HFFc6 (cell line): ENCODE measurements around the gene UBE2L3. TPM values are rescaled to one million over a fixed set of nuclear protein-coding genes. Genes with fewer than 3 reads are reported as not detected.
"Not testable (repeated sequence)": the region's sequence is repeated elsewhere in the genome, so short reads cannot be mapped to it uniquely, and the experiment has no call there.

Experiments
- DNase-seq: peaks from one replicate; pipeline ENCODE4 v3.0.0-alpha.2; 2018
- H3K27ac Mint-ChIP-seq: 2 replicates; pipeline ENCODE4 v1.8.0; 2020; ENCODE audit warnings: mild to moderate bottlenecking, mixed read lengths
- H3K27me3 Mint-ChIP-seq: 2 replicates; pipeline ENCODE4 v1.8.0; 2021; ENCODE audit warnings: mild to moderate bottlenecking, moderate library complexity, mixed read lengths; ENCODE audit not compliant: insufficient read depth
- H3K36me3 Mint-ChIP-seq: 2 replicates; pipeline ENCODE4 v1.8.0; 2021; ENCODE audit warnings: low read depth, mixed read lengths
- H3K4me1 Mint-ChIP-seq: 2 replicates; pipeline ENCODE4 v1.8.0; 2020; ENCODE audit warnings: low read depth, mixed read lengths
- H3K4me3 Mint-ChIP-seq: 2 replicates; pipeline ENCODE4 v1.8.0; 2020; ENCODE audit warnings: mild to moderate bottlenecking, moderate library complexity, mixed read lengths
- H3K9me3 Mint-ChIP-seq: 2 replicates; pipeline ENCODE4 v1.8.0; 2020; ENCODE audit warnings: mild to moderate bottlenecking, mixed read lengths
- CTCF ChIP-seq: fragments of 200-600 bp; sonication (generic); IDR thresholded peaks from 2 replicates; pipeline ENCODE4 v1.5.0; 2021; ENCODE audit warnings: antibody characterized with exemption, mild to moderate bottlenecking
- total RNA-seq, 6 experiments: library from RNA; stranded (reverse); fragmentation: NEBNext Ultra II Directional; extraction: Animal tissue kit (Norgen Biotek cat#: 25700); gene quantifications; 2 replicates in 1 of 6; 3 replicates in 5 of 6; pipeline ENCODE4 v1.2.3, GENCODE V29; 2021

The UBE2L3 gene
- total RNA-seq, 6 experiments from 2014 or later = 82.7 to 93.3 (median 88.7) TPM

GRCh38 chr22:21635771-21636510, 68.4 kb downstream of the UBE2L3 start:
- no peaks in the 10 kb centered on the region for H3K36me3 Mint-ChIP-seq
- no peak overlapping the region for H3K4me3 Mint-ChIP-seq
- peaks cover 4% of the 10 kb centered on the region for H3K4me1 Mint-ChIP-seq
- no peak for DNase-seq
- TF ChIP-seq CTCF = no peak
- H3K27ac Mint-ChIP-seq = no peak overlapping the region
- H3K9me3 Mint-ChIP-seq = no peaks in the 10 kb centered on the region
- H3K27me3 Mint-ChIP-seq = peaks cover 1% of the 10 kb centered on the region; the same call in 1 of the 2 replicates

- no peak for DNase-seq
- H3K4me3 Mint-ChIP-seq = no peak overlapping the region
- H3K27ac Mint-ChIP-seq = no peak overlapping the region
- H3K27me3 Mint-ChIP-seq = peaks cover 1% of the 10 kb centered on the region; the same call in 1 of the 2 replicates
- H3K36me3 Mint-ChIP-seq = no peaks in the 10 kb centered on the region
- TF ChIP-seq CTCF = no peak
- peaks cover 10% of the 10 kb centered on the region for H3K4me1 Mint-ChIP-seq
- H3K9me3 Mint-ChIP-seq = no peaks in the 10 kb centered on the region
Measured at GRCh38 chr22:21636629-21637218, 69.2 kb downstream of the UBE2L3 start.

- not testable (repeated sequence) for H3K4me1 Mint-ChIP-seq, H3K27me3 Mint-ChIP-seq, DNase-seq, H3K36me3 Mint-ChIP-seq, H3K27ac Mint-ChIP-seq, H3K4me3 Mint-ChIP-seq, H3K9me3 Mint-ChIP-seq
Measured at GRCh38 chr22:21637450-21637849, 69.9 kb downstream of the UBE2L3 start.

GRCh38 chr22:21639359-21639758, 71.8 kb downstream of the UBE2L3 start:
- Mint-ChIP-seq H3K9me3 (no peaks in the 10 kb centered on the region), H3K4me3 (no peak overlapping the region), H3K27ac (no peak overlapping the region), H3K36me3 (no peaks in the 10 kb centered on the region), H3K27me3 (no peaks in the 10 kb centered on the region), H3K4me1 (peaks cover 22% of the 10 kb centered on the region)
- DNase-seq = no peak
- TF ChIP-seq CTCF = no peak

- Mint-ChIP-seq H3K27ac (no peak overlapping the region), H3K27me3 (no peaks in the 10 kb centered on the region; the same call in 1 of the 2 replicates), H3K9me3 (no peaks in the 10 kb centered on the region), H3K36me3 (no peaks in the 10 kb centered on the region), H3K4me1 (peaks cover 22% of the 10 kb centered on the region), H3K4me3 (peak overlapping the region; percentile 80)
- no peak for TF ChIP-seq CTCF
- no peak for DNase-seq
Measured at GRCh38 chr22:21640810-21641209, 73.3 kb downstream of the UBE2L3 start.

- H3K36me3 Mint-ChIP-seq = no peaks in the 10 kb centered on the region
- peak overlapping the region; percentile 85 for H3K27ac Mint-ChIP-seq
- H3K4me3 Mint-ChIP-seq = peak overlapping the region; percentile 80
- no peaks in the 10 kb centered on the region; the same call in 1 of the 2 replicates for H3K27me3 Mint-ChIP-seq
- peaks cover 24% of the 10 kb centered on the region for H3K4me1 Mint-ChIP-seq
- TF ChIP-seq CTCF = peak; percentile 61
- no peaks in the 10 kb centered on the region for H3K9me3 Mint-ChIP-seq
- peak; percentile 51 for DNase-seq
Measured at GRCh38 chr22:21641417-21641788, 73.9 kb downstream of the UBE2L3 start.
